CD4-positive, CD25-positive, alpha-beta regulatory T cell (primary cell): ENCODE data around the gene FLYWCH2. TPM values are rescaled to one million over a fixed set of nuclear protein-coding genes. Genes with fewer than 3 reads are reported as not detected.
A peak's percentile ranks its signal among the peaks of the same experiment; 100 is the strongest.
"Not testable (repeated sequence)": the region's sequence is repeated elsewhere in the genome, so short reads cannot be mapped to it uniquely, and the experiment has no call there.

Experiments
- ATAC-seq, 2 donors: fragments of 150-1000 bp; cut with Tn5 transposase; one replicate each; pipeline ENCODE4 v1.10.0; 2021; ENCODE audit warnings: low read depth in 2 of 2, moderate number of reproducible peaks in 2 of 2, moderate library complexity in 1 of 2
- DNase-seq, 3 donors: peaks; one replicate each; pipeline versions ENCODE4 v3.0.0 to v3.0.0-alpha.2; 2012 to 2022; ENCODE audit warnings: mixed read lengths in 1 of 3
- H3K27ac ChIP-seq: one replicate; pipeline ENCODE4 v1.7.0; 2013; ENCODE audit warnings: mild to moderate bottlenecking, low read length; ENCODE audit not compliant: insufficient read depth, poor library complexity, severe bottlenecking
- H3K27me3 ChIP-seq: one replicate; pipeline ENCODE4 v1.7.0; 2013; ENCODE audit warnings: low read length; ENCODE audit not compliant: control insufficient read depth, insufficient read depth
- H3K36me3 ChIP-seq: one replicate; pipeline ENCODE4 v1.7.0; 2013; ENCODE audit warnings: mild to moderate bottlenecking, low read length, moderate library complexity; ENCODE audit not compliant: control insufficient read depth, insufficient read depth
- H3K4me1 ChIP-seq: 2 replicates; pipeline ENCODE4 v1.7.0; 2013; ENCODE audit warnings: mild to moderate bottlenecking, low read length; ENCODE audit not compliant: insufficient read depth, control insufficient read depth, poor library complexity, severe bottlenecking
- H3K4me3 ChIP-seq: one replicate; pipeline ENCODE4 v1.7.0; 2013; ENCODE audit warnings: low read depth, mild to moderate bottlenecking, low read length, moderate library complexity
- H3K9me3 ChIP-seq, 2 experiments: 1 replicate in 1 of 2; 2 replicates in 1 of 2; pipeline ENCODE4 v1.7.0; 2013; ENCODE audit warnings: low read length in 2 of 2, mild to moderate bottlenecking in 1 of 2, moderate library complexity in 1 of 2; ENCODE audit not compliant: control insufficient read depth in 2 of 2
- H3K27ac Mint-ChIP-seq, 3 donors: one replicate each; pipeline ENCODE4 v1.8.0; 2020 to 2022; ENCODE audit warnings: mild to moderate bottlenecking in 3 of 3, mixed read lengths in 3 of 3, moderate library complexity in 2 of 3
- H3K27me3 Mint-ChIP-seq: one replicate; pipeline ENCODE4 v1.8.0; 2022; ENCODE audit warnings: mild to moderate bottlenecking, mixed read lengths
- H3K36me3 Mint-ChIP-seq: one replicate; pipeline ENCODE4 v1.8.0; 2020; ENCODE audit warnings: mixed read lengths
- H3K4me1 Mint-ChIP-seq, 4 donors: one replicate each; pipeline ENCODE4 v1.8.0; 2020 to 2022; ENCODE audit warnings: mixed read lengths in 4 of 4, mild to moderate bottlenecking in 1 of 4
- H3K4me3 Mint-ChIP-seq, 4 donors: one replicate each; pipeline ENCODE4 v1.8.0; 2020 to 2022; ENCODE audit warnings: mild to moderate bottlenecking in 4 of 4, mixed read lengths in 4 of 4, moderate library complexity in 3 of 4
- H3K9me3 Mint-ChIP-seq, 7 donors: one replicate each; pipeline ENCODE4 v1.8.0; 2020 to 2022; ENCODE audit warnings: mixed read lengths in 7 of 7, mild to moderate bottlenecking in 3 of 7, moderate library complexity in 2 of 7
- polyA plus RNA-seq, 4 donors: library from polyadenylated mRNA; unstranded; fragments of 300-500 nt; fragmentation: Illumina TruSeq; gene quantifications; one replicate each; pipeline ENCODE4 v1.2.3, GENCODE V29; 2021
- total RNA-seq: library from RNA; stranded (reverse); gene quantifications from one replicate; pipeline ENCODE4 v1.2.3, GENCODE V29; 2022

FLYWCH2 gene
- total and polyA plus RNA-seq, 5 donors from 2014 or later, result 12.8 to 27.1 (median 17.8) TPM

- Mint-ChIP-seq H3K9me3 (no peaks in the 10 kb centered on the region), H3K27me3 (no peaks in the 10 kb centered on the region), H3K27ac (peak overlapping the region; percentile 0 to 76 (median 14)), H3K4me3 (peak overlapping the region in 1 of 4 donors; percentile 42), H3K4me1 (peaks cover 4 to 16% (median 13%) of the 10 kb centered on the region in 4 donors), H3K36me3 (peaks cover 12% of the 10 kb centered on the region)
- no peak for ATAC-seq
- H3K27ac ChIP-seq, result peak overlapping the region; percentile 45
- peak overlapping the region; percentile 58 for H3K4me3 ChIP-seq
- no peak for DNase-seq
- peaks cover 8% of the 10 kb centered on the region for H3K36me3 ChIP-seq
- H3K9me3 ChIP-seq, result no peaks in the 10 kb centered on the region
- no peaks in the 10 kb centered on the region for H3K27me3 ChIP-seq
- H3K4me1 ChIP-seq, result peaks cover 10% of the 10 kb centered on the region
Measured at GRCh38 chr16:2926650-2926999, 43.6 kb downstream of the FLYWCH2 start.

GRCh38 chr16:2927010-2927646 is 44.1 kb downstream of the FLYWCH2 start:
- Histone ChIP-seq H3K27me3 (no peaks in the 10 kb centered on the region), H3K36me3 (peaks cover 8% of the 10 kb centered on the region), H3K4me3 (peak overlapping the region; percentile 58), H3K27ac (peak overlapping the region; percentile 45), H3K4me1 (peaks cover 10% of the 10 kb centered on the region), H3K9me3 (no peaks in the 10 kb centered on the region)
- Mint-ChIP-seq H3K36me3 (peaks cover 9% of the 10 kb centered on the region), H3K27ac (peak overlapping the region; percentile 0 to 76 (median 45)), H3K4me3 (peak overlapping the region in 1 of 4 donors; percentile 42), H3K9me3 (no peaks in the 10 kb centered on the region), H3K27me3 (no peaks in the 10 kb centered on the region), H3K4me1 (peaks cover 4 to 16% (median 13%) of the 10 kb centered on the region in 4 donors)
- ATAC-seq (peak; percentile 99), DNase-seq (peak; percentile 80 to 91 (median 87))

GRCh38 chr16:2928151-2928550 is 45.1 kb downstream of the FLYWCH2 start:
- peaks cover 4 to 13% (median 13%) of the 10 kb centered on the region in 4 donors for H3K4me1 Mint-ChIP-seq
- not testable (repeated sequence) for H3K36me3 ChIP-seq, H3K27me3 ChIP-seq, H3K27ac ChIP-seq, H3K9me3 ChIP-seq, H3K4me3 ChIP-seq, H3K36me3 Mint-ChIP-seq, ATAC-seq, H3K4me3 Mint-ChIP-seq, H3K9me3 Mint-ChIP-seq, H3K27me3 Mint-ChIP-seq, DNase-seq
- H3K27ac Mint-ChIP-seq, result peak overlapping the region in 1 of 3 donors; percentile 76
- H3K4me1 ChIP-seq, result peaks cover 10% of the 10 kb centered on the region

GRCh38 chr16:2928796-2929195 is 45.8 kb downstream of the FLYWCH2 start:
- no peaks in the 10 kb centered on the region for H3K9me3 ChIP-seq
- no peaks in the 10 kb centered on the region for H3K27me3 ChIP-seq
- no peak overlapping the region for H3K4me3 Mint-ChIP-seq
- H3K36me3 ChIP-seq, result peaks cover under 1% of the 10 kb centered on the region
- no peaks in the 10 kb centered on the region for H3K36me3 Mint-ChIP-seq
- no peak overlapping the region for H3K27ac ChIP-seq
- no peak for ATAC-seq
- peaks cover 4 to 13% (median 13%) of the 10 kb centered on the region in 4 donors for H3K4me1 Mint-ChIP-seq
- no peak overlapping the region for H3K4me3 ChIP-seq
- no peaks in the 10 kb centered on the region for H3K9me3 Mint-ChIP-seq
- H3K27me3 Mint-ChIP-seq, result no peaks in the 10 kb centered on the region
- H3K27ac Mint-ChIP-seq, result no peak overlapping the region
- H3K4me1 ChIP-seq, result peaks cover 10% of the 10 kb centered on the region
- no peak for DNase-seq

- ATAC-seq (no peak), DNase-seq (no peak)
- Mint-ChIP-seq H3K9me3 (no peaks in the 10 kb centered on the region), H3K4me3 (no peak overlapping the region), H3K36me3 (peaks cover 9% of the 10 kb centered on the region), H3K27ac (no peak overlapping the region), H3K27me3 (no peaks in the 10 kb centered on the region), H3K4me1 (peaks cover 4 to 13% (median 13%) of the 10 kb centered on the region in 4 donors)
- no peaks in the 10 kb centered on the region for H3K27me3 ChIP-seq
- H3K27ac ChIP-seq, result no peak overlapping the region
- H3K36me3 ChIP-seq, result peaks cover 8% of the 10 kb centered on the region
- no peaks in the 10 kb centered on the region for H3K9me3 ChIP-seq
- no peak overlapping the region for H3K4me3 ChIP-seq
- peaks cover 10% of the 10 kb centered on the region for H3K4me1 ChIP-seq
Measured at GRCh38 chr16:2929693-2930092, 46.7 kb downstream of the FLYWCH2 start.

- peaks cover 10% of the 10 kb centered on the region for H3K36me3 Mint-ChIP-seq
- peaks cover 10% of the 10 kb centered on the region for H3K4me1 ChIP-seq
- peaks cover 8% of the 10 kb centered on the region for H3K36me3 ChIP-seq
- no peaks in the 10 kb centered on the region for H3K9me3 ChIP-seq
- no peak for DNase-seq
- peaks cover 4 to 13% (median 13%) of the 10 kb centered on the region in 4 donors for H3K4me1 Mint-ChIP-seq
- ATAC-seq, result no peak
- no peak overlapping the region for H3K27ac ChIP-seq
- no peak overlapping the region for H3K4me3 Mint-ChIP-seq
- H3K27me3 Mint-ChIP-seq, result no peaks in the 10 kb centered on the region
- H3K27me3 ChIP-seq, result no peaks in the 10 kb centered on the region
- no peak overlapping the region for H3K27ac Mint-ChIP-seq
- no peak overlapping the region for H3K4me3 ChIP-seq
- no peaks in the 10 kb centered on the region for H3K9me3 Mint-ChIP-seq
Measured at GRCh38 chr16:2930236-2930635, 47.2 kb downstream of the FLYWCH2 start.

- not testable (repeated sequence) for ATAC-seq, H3K9me3 Mint-ChIP-seq, DNase-seq, H3K9me3 ChIP-seq, H3K36me3 ChIP-seq, H3K27ac Mint-ChIP-seq, H3K4me3 Mint-ChIP-seq, H3K27me3 Mint-ChIP-seq, H3K4me3 ChIP-seq, H3K27ac ChIP-seq, H3K27me3 ChIP-seq
- Mint-ChIP-seq H3K36me3 (peaks cover 14% of the 10 kb centered on the region), H3K4me1 (peaks cover 4 to 13% (median 12%) of the 10 kb centered on the region in 4 donors)
- H3K4me1 ChIP-seq, result peaks cover 10% of the 10 kb centered on the region
Measured at GRCh38 chr16:2931231-2931914, 48.4 kb downstream of the FLYWCH2 start.

GRCh38 chr16:2933136-2933535 is 50.1 kb downstream of the FLYWCH2 start:
- Histone ChIP-seq H3K4me3 (no peak overlapping the region), H3K4me1 (no peaks in the 10 kb centered on the region), H3K36me3 (peaks cover 18% of the 10 kb centered on the region), H3K27ac (no peak overlapping the region), H3K9me3 (no peaks in the 10 kb centered on the region), H3K27me3 (no peaks in the 10 kb centered on the region)
- no peak overlapping the region for H3K27ac Mint-ChIP-seq
- DNase-seq (no peak), ATAC-seq (no peak)
- peaks cover 14% of the 10 kb centered on the region for H3K36me3 Mint-ChIP-seq
- no peaks in the 10 kb centered on the region for H3K9me3 Mint-ChIP-seq
- H3K27me3 Mint-ChIP-seq, result no peaks in the 10 kb centered on the region
- H3K4me3 Mint-ChIP-seq, result no peak overlapping the region
- H3K4me1 Mint-ChIP-seq, result no peaks in the 10 kb centered on the region
